Neural crest cell (in vitro differentiated cells): ENCODE measurements around the gene SERPINC1. TPM values are rescaled to one million over a fixed set of nuclear protein-coding genes. Genes with fewer than 3 reads are reported as not detected.
"Not testable (repeated sequence)": the region's sequence is repeated elsewhere in the genome, so short reads cannot be mapped to it uniquely, and the experiment has no call there.

Experiments
- DNase-seq: peaks from one replicate; pipeline ENCODE4 v3.0.0; 2021; ENCODE audit warnings: low read depth, mixed read lengths, low spot score
- H3K27ac Mint-ChIP-seq: one replicate; pipeline ENCODE4 v1.8.0; 2021; ENCODE audit warnings: mild to moderate bottlenecking, mixed read lengths; ENCODE audit not compliant: unreplicated experiment
- H3K27me3 Mint-ChIP-seq: 2 replicates; pipeline ENCODE4 v1.8.0; 2021; ENCODE audit warnings: low read depth, mild to moderate bottlenecking, mixed read lengths
- H3K36me3 Mint-ChIP-seq: 2 replicates; pipeline ENCODE4 v1.8.0; 2021; ENCODE audit warnings: low read depth, mild to moderate bottlenecking, mixed read lengths
- H3K4me1 Mint-ChIP-seq: 2 replicates; pipeline ENCODE4 v1.8.0; 2021; ENCODE audit warnings: mixed read lengths
- H3K4me3 Mint-ChIP-seq: one replicate; pipeline ENCODE4 v1.8.0; 2021; ENCODE audit warnings: mild to moderate bottlenecking, mixed read lengths
- H3K9me3 Mint-ChIP-seq: 2 replicates; pipeline ENCODE4 v1.8.0; 2021; ENCODE audit warnings: mixed read lengths
- CTCF ChIP-seq: fragments of 200-600 bp; sonication (generic); conservative IDR thresholded peaks from 2 replicates; pipeline ENCODE4 v1.5.0; 2021; ENCODE audit warnings: antibody characterized with exemption, mild to moderate bottlenecking
- total RNA-seq: library from RNA; stranded (reverse); gene quantifications from 2 replicates; pipeline ENCODE4 v1.2.1, GENCODE V29; 2021

SERPINC1 gene
- total RNA-seq, 1 donor from 2014 or later = not detected

- Mint-ChIP-seq H3K4me1 (peaks cover 35% of the 10 kb centered on the region), H3K27ac (no peak overlapping the region), H3K9me3 (no peaks in the 10 kb centered on the region), H3K36me3 (peaks cover 48% of the 10 kb centered on the region), H3K4me3 (peak overlapping the region; percentile 100), H3K27me3 (no peaks in the 10 kb centered on the region)
- DNase-seq = no peak
- no peak for TF ChIP-seq CTCF
Measured at GRCh38 chr1:173861731-173862145, 55.4 kb downstream of the SERPINC1 start.

GRCh38 chr1:173860065-173860464, 57.1 kb downstream of the SERPINC1 start:
- TF ChIP-seq CTCF = no peak
- Mint-ChIP-seq H3K4me3 (peak overlapping the region; percentile 54), H3K9me3 (no peaks in the 10 kb centered on the region), H3K4me1 (peaks cover 19% of the 10 kb centered on the region), H3K36me3 (peaks cover 36% of the 10 kb centered on the region), H3K27ac (no peak overlapping the region), H3K27me3 (no peaks in the 10 kb centered on the region)
- DNase-seq = no peak

- Mint-ChIP-seq H3K36me3 (peaks cover 36% of the 10 kb centered on the region), H3K4me1 (peaks cover 13% of the 10 kb centered on the region)
- H3K4me3 Mint-ChIP-seq, H3K27ac Mint-ChIP-seq, H3K9me3 Mint-ChIP-seq, DNase-seq, H3K27me3 Mint-ChIP-seq: not testable (repeated sequence)
Measured at GRCh38 chr1:173859547-173859946, 57.6 kb downstream of the SERPINC1 start.

GRCh38 chr1:173857363-173857917, 59.7 kb downstream of the SERPINC1 start:
- Mint-ChIP-seq H3K27me3 (no peaks in the 10 kb centered on the region), H3K36me3 (peaks cover 24% of the 10 kb centered on the region), H3K9me3 (no peaks in the 10 kb centered on the region), H3K27ac (no peak overlapping the region), H3K4me1 (peaks cover 10% of the 10 kb centered on the region), H3K4me3 (peak overlapping the region; percentile 33)
- TF ChIP-seq CTCF = no peak
- DNase-seq = no peak

- no peak for TF ChIP-seq CTCF
- DNase-seq = no peak
- peaks cover 25% of the 10 kb centered on the region for H3K36me3 Mint-ChIP-seq
- H3K27ac Mint-ChIP-seq = no peak overlapping the region
- H3K27me3 Mint-ChIP-seq = no peaks in the 10 kb centered on the region
- no peak overlapping the region for H3K4me3 Mint-ChIP-seq
- no peaks in the 10 kb centered on the region for H3K9me3 Mint-ChIP-seq
- H3K4me1 Mint-ChIP-seq = peaks cover 10% of the 10 kb centered on the region
Measured at GRCh38 chr1:173856903-173857302, 60.2 kb downstream of the SERPINC1 start.

GRCh38 chr1:173856014-173856413, 61.1 kb downstream of the SERPINC1 start:
- peaks cover 10% of the 10 kb centered on the region for H3K4me1 Mint-ChIP-seq
- no peak for TF ChIP-seq CTCF
- peaks cover 26% of the 10 kb centered on the region for H3K36me3 Mint-ChIP-seq
- no peaks in the 10 kb centered on the region for H3K27me3 Mint-ChIP-seq
- DNase-seq = no peak
- no peaks in the 10 kb centered on the region for H3K9me3 Mint-ChIP-seq
- H3K4me3 Mint-ChIP-seq = no peak overlapping the region
- H3K27ac Mint-ChIP-seq = no peak overlapping the region

Other genes with a start within 250 kb of the SERPINC1 start
- 2.7 and 3.2 TPM in 2 replicates for gene ANKRD45, start 247.5 kb downstream of the SERPINC1 start, total RNA-seq
- 21.5 and 21.9 TPM in 2 replicates for gene KLHL20, start 202.3 kb downstream of the SERPINC1 start, total RNA-seq
- gene DARS2, start 92.7 kb downstream of the SERPINC1 start, total RNA-seq = 33.8 and 34.0 TPM in 2 replicates
- gene CENPL, start 92.4 kb downstream of the SERPINC1 start, total RNA-seq = 24.3 and 24.8 TPM in 2 replicates
- 479 and 498 TPM in 2 replicates for gene GAS5, start 49.3 kb downstream of the SERPINC1 start, total RNA-seq
- 15.7 and 18.3 TPM in 2 replicates for gene ZBTB37, start 48.9 kb downstream of the SERPINC1 start, total RNA-seq
- gene RC3H1, start 105.0 kb upstream of the SERPINC1 start, total RNA-seq = 35.1 and 35.2 TPM in 2 replicates
- gene RABGAP1L, start 242.2 kb upstream of the SERPINC1 start, total RNA-seq = 23.1 and 25.6 TPM in 2 replicates